Measurements from ENCODE around the gene PRR27. TPM values are rescaled to one million over a fixed set of nuclear protein-coding genes. Genes with fewer than 3 reads are reported as not detected.
A peak's percentile ranks its signal among the peaks of the same experiment; 100 is the strongest.

The PRR27 gene
- total RNA-seq, 2 donors from 2014 or later = not detected

- Histone ChIP-seq H3K27ac (ENCODE audit: low read depth, low read length) (no peak overlapping the region), H3K9me3 (ENCODE audit: control insufficient read depth, low read length) (no peaks in the 10 kb centered on the region), H3K9ac (ENCODE audit: extremely low read depth, low read length, poor library complexity, severe bottlenecking) (no peak overlapping the region), H3K4me1 (ENCODE audit: control insufficient read depth, insufficient read depth, low read length) (no peaks in the 10 kb centered on the region), H3K27me3 (ENCODE audit: control insufficient read depth, insufficient read depth, low read length, poor library complexity, severe bottlenecking) (no peaks in the 10 kb centered on the region), H3K4me3 (ENCODE audit: low read length) (no peak overlapping the region), H3K36me3 (ENCODE audit: control insufficient read depth, insufficient read depth, low read length) (no peaks in the 10 kb centered on the region)
- no peak overlapping the region for H3K27ac Mint-ChIP-seq
- peak; percentile 95 for TF ChIP-seq CTCF (conservative IDR thresholded peaks at IDR 0.05)
- H3K4me1 Mint-ChIP-seq = peaks cover 9% of the 10 kb centered on the region
- H3K4me3 Mint-ChIP-seq = no peak overlapping the region
- H3K9me3 Mint-ChIP-seq = no peaks in the 10 kb centered on the region
- H3K27me3 Mint-ChIP-seq (ENCODE audit: insufficient read depth) = no peaks in the 10 kb centered on the region
- 22 to 45% methylated on average over 2 to 6 of the region's 6 CpGs for WGBS, 2 experiments (ENCODE audit: insufficient coverage in 1 of 2, insufficient read length in 1 of 2)
- no peaks in the 10 kb centered on the region for H3K36me3 Mint-ChIP-seq (ENCODE audit: low read depth)
- peak; percentile 71 for DNase-seq
These were observed 29.3 kb downstream of the PRR27 start for GRCh38 chr4:70183168-70183939.

GRCh38 chr4:70183940-70184246, 29.9 kb downstream of the PRR27 start:
- Mint-ChIP-seq H3K27ac (peak overlapping the region; percentile 35), H3K4me3 (no peak overlapping the region), H3K27me3 (ENCODE audit: insufficient read depth) (no peaks in the 10 kb centered on the region), H3K36me3 (ENCODE audit: low read depth) (no peaks in the 10 kb centered on the region), H3K9me3 (no peaks in the 10 kb centered on the region), H3K4me1 (peaks cover 9% of the 10 kb centered on the region)
- H3K36me3 ChIP-seq (ENCODE audit: control insufficient read depth, insufficient read depth, low read length) = no peaks in the 10 kb centered on the region
- 75% methylated on average over 1 of the region's 1 CpG; no CpG with 5 or more reads in 1 of the 2 experiments for WGBS, 2 experiments (ENCODE audit: insufficient coverage in 1 of 2, insufficient read length in 1 of 2)
- no peak overlapping the region for H3K4me3 ChIP-seq (ENCODE audit: low read length)
- TF ChIP-seq CTCF (conservative IDR thresholded peaks at IDR 0.05) = peak; percentile 25
- no peak overlapping the region for H3K27ac ChIP-seq (ENCODE audit: low read depth, low read length)
- DNase-seq = no peak
- no peaks in the 10 kb centered on the region for H3K27me3 ChIP-seq (ENCODE audit: control insufficient read depth, insufficient read depth, low read length, poor library complexity, severe bottlenecking)
- no peaks in the 10 kb centered on the region for H3K9me3 ChIP-seq (ENCODE audit: control insufficient read depth, low read length)
- H3K9ac ChIP-seq (ENCODE audit: extremely low read depth, low read length, poor library complexity, severe bottlenecking) = no peak overlapping the region
- H3K4me1 ChIP-seq (ENCODE audit: control insufficient read depth, insufficient read depth, low read length) = no peaks in the 10 kb centered on the region

GRCh38 chr4:70187216-70187615, 33.2 kb downstream of the PRR27 start:
- Histone ChIP-seq H3K4me3 (ENCODE audit: low read length) (no peak overlapping the region), H3K9me3 (ENCODE audit: control insufficient read depth, low read length) (no peaks in the 10 kb centered on the region), H3K27me3 (ENCODE audit: control insufficient read depth, insufficient read depth, low read length, poor library complexity, severe bottlenecking) (no peaks in the 10 kb centered on the region), H3K27ac (ENCODE audit: low read depth, low read length) (no peak overlapping the region), H3K36me3 (ENCODE audit: control insufficient read depth, insufficient read depth, low read length) (no peaks in the 10 kb centered on the region), H3K4me1 (ENCODE audit: control insufficient read depth, insufficient read depth, low read length) (no peaks in the 10 kb centered on the region), H3K9ac (ENCODE audit: extremely low read depth, low read length, poor library complexity, severe bottlenecking) (no peak overlapping the region)
- no peaks in the 10 kb centered on the region for H3K27me3 Mint-ChIP-seq (ENCODE audit: insufficient read depth)
- no peak overlapping the region for H3K27ac Mint-ChIP-seq
- peaks cover 9% of the 10 kb centered on the region for H3K4me1 Mint-ChIP-seq
- no peak for DNase-seq
- no peaks in the 10 kb centered on the region for H3K36me3 Mint-ChIP-seq (ENCODE audit: low read depth)
- H3K4me3 Mint-ChIP-seq = no peak overlapping the region
- H3K9me3 Mint-ChIP-seq = no peaks in the 10 kb centered on the region
- no peak for TF ChIP-seq CTCF (conservative IDR thresholded peaks at IDR 0.05)
- WGBS, 2 experiments (ENCODE audit: insufficient coverage in 1 of 2, insufficient read length in 1 of 2) = 88% methylated on average over 1 of the region's 1 CpG; no CpG with 5 or more reads in 1 of the 2 experiments

All from endodermal cell (in vitro differentiated cells).